Measurements from ENCODE around the gene PALLD.

The PALLD gene

GRCh38 chr4:168960716-168961115 lies 463.9 kb downstream of the PALLD start:
- no peaks in the 10 kb centered on the region for H3K9me3 ChIP-seq (ENCODE audit: control insufficient read depth, insufficient read depth, low read length)
- no peak overlapping the region for H3K9ac ChIP-seq (ENCODE audit: low read depth, low read length)
- no peaks in the 10 kb centered on the region for H3K27me3 ChIP-seq (ENCODE audit: control insufficient read depth, insufficient read depth, low read length)
- H3K4me3 ChIP-seq (ENCODE audit: low read depth, low read length): no peak overlapping the region
- H3K36me3 ChIP-seq (ENCODE audit: control insufficient read depth, insufficient read depth, low read length): no peaks in the 10 kb centered on the region
- no peaks in the 10 kb centered on the region for H3K4me1 ChIP-seq (ENCODE audit: control insufficient read depth, insufficient read depth, low read length)

GRCh38 chr4:168972596-168972995 lies 475.7 kb downstream of the PALLD start:
- H3K4me3 ChIP-seq (ENCODE audit: low read depth, low read length): no peak overlapping the region
- H3K36me3 ChIP-seq (ENCODE audit: control insufficient read depth, insufficient read depth, low read length): peaks cover 15% of the 10 kb centered on the region
- H3K27me3 ChIP-seq (ENCODE audit: control insufficient read depth, insufficient read depth, low read length): no peaks in the 10 kb centered on the region
- H3K9me3 ChIP-seq (ENCODE audit: control insufficient read depth, insufficient read depth, low read length): peaks cover 13% of the 10 kb centered on the region
- H3K9ac ChIP-seq (ENCODE audit: low read depth, low read length): no peak overlapping the region
- H3K4me1 ChIP-seq (ENCODE audit: control insufficient read depth, insufficient read depth, low read length): no peaks in the 10 kb centered on the region
